CD14-positive monocyte (primary cell): ENCODE data around the gene TOLLIP. TPM values are rescaled to one million over a fixed set of nuclear protein-coding genes. Genes with fewer than 3 reads are reported as not detected.
"Not testable (repeated sequence)": the region's sequence is repeated elsewhere in the genome, so short reads cannot be mapped to it uniquely, and the experiment has no call there.

ENCODE experiments used
- DNase-seq, 3 donors: peaks; one replicate each; pipeline ENCODE4 v3.0.0-alpha.2; 2011 to 2022
- H2AFZ ChIP-seq: 2 replicates; pipeline ENCODE4 v1.6.0; 2012; ENCODE audit warnings: mild to moderate bottlenecking, low read depth, low read length, inconsistent platforms; ENCODE audit not compliant: insufficient read depth, poor library complexity, severe bottlenecking
- H3K27ac ChIP-seq, 2 donors: 1 replicate in 1 of 2; 2 replicates in 1 of 2; pipeline ENCODE4 v1.5.1; 2012 to 2013; ENCODE audit warnings: low read length in 2 of 2, control low read depth in 1 of 2, inconsistent platforms in 1 of 2, low read depth in 1 of 2, mild to moderate bottlenecking in 1 of 2
- H3K27me3 ChIP-seq, 2 donors: one replicate each; pipeline versions ENCODE4 v1.6.0 to v1.6.1; 2011 to 2013; ENCODE audit warnings: low read length in 2 of 2; ENCODE audit not compliant: control insufficient read depth in 2 of 2, insufficient read depth in 2 of 2
- H3K36me3 ChIP-seq, 2 donors: replicated peaks in 1 of 2; 1 replicate in 1 of 2; 2 replicates in 1 of 2; pipeline versions ENCODE4 v1.5.1 to v1.6.1; 2012 to 2013; ENCODE audit warnings: low read length in 2 of 2, control low read depth in 1 of 2, inconsistent platforms in 1 of 2, mild to moderate bottlenecking in 1 of 2; ENCODE audit not compliant: insufficient read depth in 2 of 2, control insufficient read depth in 1 of 2
- H3K4me1 ChIP-seq, 2 donors: 1 replicate in 1 of 2; 2 replicates in 1 of 2; pipeline versions ENCODE4 v1.5.1 to v1.6.1; 2012 to 2013; ENCODE audit warnings: low read length in 2 of 2, control low read depth in 1 of 2, inconsistent platforms in 1 of 2, mild to moderate bottlenecking in 1 of 2, moderate library complexity in 1 of 2; ENCODE audit not compliant: insufficient read depth in 2 of 2, control insufficient read depth in 1 of 2
- H3K4me2 ChIP-seq: replicated peaks from 2 replicates; pipeline ENCODE3; 2012; ENCODE audit warnings: low read length, moderate library complexity, mild to moderate bottlenecking; ENCODE audit not compliant: poor library complexity, severe bottlenecking; ENCODE audit errors: extremely low read depth
- H3K4me3 ChIP-seq, 3 experiments: fragments of 200-600 bp in 1 of 3; sonication (generic) in 1 of 3; replicated peaks in 1 of 3; 1 replicate in 2 of 3; 2 replicates in 1 of 3; pipeline ENCODE4 v1.5.1; 2011 to 2013; ENCODE audit warnings: low read length in 3 of 3, mild to moderate bottlenecking in 3 of 3, control low read depth in 2 of 3, low read depth in 2 of 3, inconsistent platforms in 1 of 3, moderate library complexity in 1 of 3
- H3K79me2 ChIP-seq: 2 replicates; pipeline ENCODE4 v1.6.0; 2012; ENCODE audit warnings: mild to moderate bottlenecking, control low read depth, inconsistent platforms, low read length, moderate library complexity; ENCODE audit not compliant: insufficient read depth
- H3K9ac ChIP-seq: 2 replicates; pipeline ENCODE4 v1.6.0; 2017; ENCODE audit warnings: low read length, mild to moderate bottlenecking; ENCODE audit not compliant: insufficient read depth, poor library complexity, severe bottlenecking
- H3K9me3 ChIP-seq, 2 donors: replicated peaks in 1 of 2; 1 replicate in 1 of 2; 2 replicates in 1 of 2; pipeline versions ENCODE4 v1.5.1 to v1.6.1; 2012 to 2013; ENCODE audit warnings: low read length in 2 of 2, control low read depth in 1 of 2; ENCODE audit not compliant: control insufficient read depth in 1 of 2, insufficient read depth in 1 of 2
- H4K20me1 ChIP-seq: 2 replicates; pipeline ENCODE4 v1.6.0; 2012; ENCODE audit warnings: mild to moderate bottlenecking, low read length, control low read depth, moderate library complexity; ENCODE audit not compliant: insufficient read depth
- H3K27ac Mint-ChIP-seq, 7 donors: one replicate each; pipeline ENCODE4 v1.8.0; 2020; ENCODE audit warnings: mild to moderate bottlenecking in 7 of 7, mixed read lengths in 7 of 7, moderate library complexity in 6 of 7, inconsistent platforms in 2 of 7
- H3K27me3 Mint-ChIP-seq, 3 donors: one replicate each; pipeline ENCODE4 v1.8.0; 2021 to 2022; ENCODE audit warnings: low read depth in 3 of 3, mild to moderate bottlenecking in 3 of 3, mixed read lengths in 3 of 3, moderate library complexity in 3 of 3, inconsistent platforms in 1 of 3
- H3K36me3 Mint-ChIP-seq, 2 donors: one replicate each; pipeline ENCODE4 v1.8.0; 2020; ENCODE audit warnings: mixed read lengths in 2 of 2, inconsistent platforms in 1 of 2, mild to moderate bottlenecking in 1 of 2
- H3K4me1 Mint-ChIP-seq: one replicate; pipeline ENCODE4 v1.8.0; 2020; ENCODE audit warnings: mild to moderate bottlenecking, mixed read lengths
- H3K4me3 Mint-ChIP-seq, 2 donors: one replicate each; pipeline ENCODE4 v1.8.0; 2020; ENCODE audit warnings: mild to moderate bottlenecking in 2 of 2, mixed read lengths in 2 of 2, moderate library complexity in 1 of 2
- H3K9me3 Mint-ChIP-seq, 7 donors: one replicate each; pipeline ENCODE4 v1.8.0; 2020 to 2022; ENCODE audit warnings: mixed read lengths in 7 of 7, mild to moderate bottlenecking in 6 of 7, moderate library complexity in 6 of 7, inconsistent platforms in 2 of 7
- WGBS: methylation state at CpG from one replicate; pipeline ENCODE4 v1.1.5; 2013; ENCODE audit warnings: missing lambda C conversion rate; ENCODE audit not compliant: insufficient coverage; 5-methylcytosine and 5-hydroxymethylcytosine counted together
- intact Hi-C, 2 donors: fragments of 100-400 bp; cut with micrococcal nuclease; formaldehyde crosslinking; loops; one replicate each; pipeline versions ENCODE4 v1.15.0 to v1.15.1; 2023
- polyA plus RNA-seq, 3 donors: library from polyadenylated mRNA; depleted of rRNA in 1 of 3; unstranded in 2 of 3; stranded (reverse) in 1 of 3; fragments of 300-500 nt in 2 of 3; fragments of >200 nt in 1 of 3; fragmentation: Illumina TruSeq in 2 of 3; gene quantifications; 1 replicate in 2 of 3; 2 replicates in 1 of 3; pipeline ENCODE4 v1.2.3, GENCODE V29; 2012 to 2021
- TF ChIP-seq, protein P1 (sequence below): fragments of 200-600 bp; IDR thresholded peaks from one replicate; pipeline ENCODE4 v1.8.0; 2022; ENCODE audit warnings: antibody characterized with exemption, mild to moderate bottlenecking

Gene TOLLIP
- polyA plus RNA-seq, 3 donors, result 67.9 to 72.1 (median 71.7) TPM

DNA sequence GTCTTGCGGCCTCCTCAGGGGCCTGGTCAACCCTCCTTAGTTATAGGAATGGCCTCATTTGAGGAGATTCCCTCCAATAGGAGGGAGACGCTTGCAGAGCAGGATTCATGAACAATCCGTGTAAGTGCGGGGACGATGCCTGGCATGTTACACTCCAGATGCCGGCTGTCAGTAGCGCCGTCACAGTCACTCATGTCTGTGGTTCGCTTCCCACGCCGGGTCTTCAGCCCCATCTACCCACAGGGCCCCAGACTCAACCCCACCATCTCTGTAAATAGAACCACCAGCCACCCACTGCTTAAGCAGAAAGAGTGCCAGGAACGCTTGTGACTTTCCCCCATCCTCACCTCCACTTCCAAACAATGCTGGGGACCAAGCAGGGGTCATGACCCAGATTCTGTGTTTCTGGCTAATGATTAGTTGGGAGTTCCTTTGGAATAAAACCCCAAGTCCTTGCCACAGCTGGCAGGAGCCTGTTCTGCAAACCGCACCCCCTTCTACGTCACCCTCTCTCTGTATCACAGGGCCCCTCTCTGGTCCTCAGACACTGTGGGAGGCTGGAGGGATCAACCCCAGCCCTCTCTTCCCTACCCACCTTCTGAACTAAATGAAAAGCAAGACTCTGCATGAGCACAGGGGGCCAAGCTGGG lies 38.8 kb upstream of the TOLLIP start:
- Histone ChIP-seq H3K4me2 (no peak overlapping the region), H3K4me1 (no peaks in the 10 kb centered on the region), H3K79me2 (no peaks in the 10 kb centered on the region), H2AFZ (no peak overlapping the region), H3K36me3 (no peaks in the 10 kb centered on the region), H3K9me3 (no peaks in the 10 kb centered on the region), H3K9ac (no peak overlapping the region), H3K27ac (no peak overlapping the region), H4K20me1 (no peaks in the 10 kb centered on the region), H3K4me3 (no peak overlapping the region), H3K27me3 (peaks cover 0 to 2% of the 10 kb centered on the region in 2 donors)
- intact Hi-C loops, result no loop called here
- peaks cover 12 to 22% (median 12%) of the 10 kb centered on the region in 3 donors for H3K27me3 Mint-ChIP-seq
- peaks cover 6% of the 10 kb centered on the region for H3K4me1 Mint-ChIP-seq
- H3K27ac Mint-ChIP-seq, result peak overlapping the region in 1 of 7 donors; percentile 23
- 98% methylated on average over 12 of the region's 14 CpGs for WGBS
- TF ChIP-seq, protein P1, sequence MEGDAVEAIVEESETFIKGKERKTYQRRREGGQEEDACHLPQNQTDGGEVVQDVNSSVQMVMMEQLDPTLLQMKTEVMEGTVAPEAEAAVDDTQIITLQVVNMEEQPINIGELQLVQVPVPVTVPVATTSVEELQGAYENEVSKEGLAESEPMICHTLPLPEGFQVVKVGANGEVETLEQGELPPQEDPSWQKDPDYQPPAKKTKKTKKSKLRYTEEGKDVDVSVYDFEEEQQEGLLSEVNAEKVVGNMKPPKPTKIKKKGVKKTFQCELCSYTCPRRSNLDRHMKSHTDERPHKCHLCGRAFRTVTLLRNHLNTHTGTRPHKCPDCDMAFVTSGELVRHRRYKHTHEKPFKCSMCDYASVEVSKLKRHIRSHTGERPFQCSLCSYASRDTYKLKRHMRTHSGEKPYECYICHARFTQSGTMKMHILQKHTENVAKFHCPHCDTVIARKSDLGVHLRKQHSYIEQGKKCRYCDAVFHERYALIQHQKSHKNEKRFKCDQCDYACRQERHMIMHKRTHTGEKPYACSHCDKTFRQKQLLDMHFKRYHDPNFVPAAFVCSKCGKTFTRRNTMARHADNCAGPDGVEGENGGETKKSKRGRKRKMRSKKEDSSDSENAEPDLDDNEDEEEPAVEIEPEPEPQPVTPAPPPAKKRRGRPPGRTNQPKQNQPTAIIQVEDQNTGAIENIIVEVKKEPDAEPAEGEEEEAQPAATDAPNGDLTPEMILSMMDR, result no peak
- peaks cover 0 to 3% (median 0%) of the 10 kb centered on the region in 7 donors for H3K9me3 Mint-ChIP-seq
- no peak for DNase-seq
- no peaks in the 10 kb centered on the region for H3K36me3 Mint-ChIP-seq
- peak overlapping the region in 1 of 2 donors; percentile 2 for H3K4me3 Mint-ChIP-seq

DNA sequence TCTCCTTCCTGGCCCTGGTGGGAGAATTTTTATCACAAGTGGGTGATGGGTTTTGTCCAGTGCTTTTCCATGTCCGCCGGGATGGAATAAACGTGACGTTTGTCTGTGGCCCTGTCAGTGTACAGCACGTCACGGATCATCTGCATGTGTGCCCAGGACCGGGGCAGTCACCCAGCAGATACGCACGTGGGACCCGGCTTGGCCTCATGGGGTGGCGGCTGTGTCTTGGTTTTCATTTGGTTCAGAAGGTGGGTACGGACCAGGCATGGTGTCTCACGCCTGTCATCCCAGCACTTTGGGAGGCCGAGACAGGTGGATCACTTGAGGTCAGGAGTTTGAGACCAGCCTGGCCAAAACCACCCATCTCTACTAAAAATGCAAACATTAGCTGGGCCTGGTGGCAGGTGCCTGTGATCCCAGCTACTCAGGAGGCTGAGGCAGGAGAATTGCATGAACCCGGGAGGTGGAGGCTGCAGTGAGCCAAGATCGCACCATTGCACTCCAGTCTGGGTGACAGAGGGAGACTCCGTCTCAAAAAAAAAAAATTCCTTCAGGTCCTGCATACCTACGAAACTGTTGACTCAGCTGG lies 38.1 kb upstream of the TOLLIP start:
- H3K36me3 ChIP-seq, intact Hi-C loops, H3K4me1 Mint-ChIP-seq, H3K4me2 ChIP-seq, H3K27ac Mint-ChIP-seq, H2AFZ ChIP-seq, H3K27me3 ChIP-seq, H3K27ac ChIP-seq, H3K4me3 Mint-ChIP-seq, H3K4me3 ChIP-seq, H4K20me1 ChIP-seq, H3K4me1 ChIP-seq, H3K79me2 ChIP-seq, H3K9me3 ChIP-seq, H3K9me3 Mint-ChIP-seq, H3K9ac ChIP-seq, DNase-seq, H3K36me3 Mint-ChIP-seq: not testable (repeated sequence)
- H3K27me3 Mint-ChIP-seq, result peaks cover 12 to 25% (median 16%) of the 10 kb centered on the region in 3 donors
- 98% methylated on average over 15 of the region's 18 CpGs for WGBS
